SJSA1 (cell line): ENCODE measurements around the gene PPIP5K2. TPM values are rescaled to one million over a fixed set of nuclear protein-coding genes. Genes with fewer than 3 reads are reported as not detected.
"Not testable (repeated sequence)": the region's sequence is repeated elsewhere in the genome, so short reads cannot be mapped to it uniquely, and the experiment has no call there.

ENCODE experiments used
- DNase-seq, 2 experiments: peaks; one replicate each; pipeline ENCODE4 v3.0.0-alpha.2; 2015 to 2020; ENCODE audit warnings: low spot score in 2 of 2, low read depth in 1 of 2
- H3K27ac ChIP-seq: fragments of 250-450 bp; sonication (Bioruptor Pico); 2 replicates; pipeline ENCODE4 v1.5.1; 2020; ENCODE audit warnings: mild to moderate bottlenecking, moderate library complexity
- H3K27me3 ChIP-seq: fragments of 250-450 bp; sonication (Bioruptor Pico); replicated peaks from 2 replicates; pipeline ENCODE4 v1.5.1; 2020; ENCODE audit warnings: mild to moderate bottlenecking, moderate library complexity
- H3K36me3 ChIP-seq: fragments of 250-450 bp; sonication (Bioruptor Pico); 2 replicates; pipeline ENCODE4 v1.5.1; 2020; ENCODE audit warnings: mild to moderate bottlenecking
- H3K4me1 ChIP-seq: fragments of 250-450 bp; sonication (Bioruptor Pico); replicated peaks from 2 replicates; pipeline ENCODE4 v1.6.1; 2021; ENCODE audit warnings: mild to moderate bottlenecking
- H3K4me3 ChIP-seq: fragments of 250-450 bp; sonication (Bioruptor Pico); 2 replicates; pipeline ENCODE4 v1.5.1; 2020; ENCODE audit warnings: mild to moderate bottlenecking
- H3K9me3 ChIP-seq: fragments of 250-450 bp; sonication (Bioruptor Pico); replicated peaks from 2 replicates; pipeline ENCODE4 v1.5.1; 2020; ENCODE audit warnings: mild to moderate bottlenecking
- total RNA-seq: library from RNA; depleted of rRNA; stranded (reverse); fragments of >200 nt; shearing (Covaris generic); gene quantifications from 2 replicates; pipeline ENCODE4 v1.2.3, GENCODE V29; 2014; rRNA removed

The PPIP5K2 gene
- 115 and 118 TPM in 2 replicates for total RNA-seq

- DNase-seq = peak; percentile 99 to 100
- Histone ChIP-seq H3K9me3 (no peaks in the 10 kb centered on the region), H3K27me3 (no peaks in the 10 kb centered on the region), H3K4me1 (peaks cover 17% of the 10 kb centered on the region), H3K4me3 (peak within 1 kb of the TSS; percentile 55), H3K36me3 (no peaks in the 10 kb centered on the region; the same call in 1 of the 2 replicates), H3K27ac (peak within 1 kb of the TSS; percentile 97)
These were observed at the start of gene PPIP5K2, which contains the start of gene GIN1 for GRCh38 chr5:103119765-103120606. TSS of gene PPIP5K2 (plus strand) at chr5:103120301. CDS start at chr5:103129590, 9,289 bp downstream. TSS of gene GIN1 (minus strand) at chr5:103120138. CDS start at chr5:103108707, 11,431 bp downstream.

GRCh38 chr5:103073500-103073899 is 46.6 kb upstream of the PPIP5K2 start:
- H3K27ac ChIP-seq, H3K4me1 ChIP-seq, DNase-seq, H3K9me3 ChIP-seq, H3K36me3 ChIP-seq, H3K4me3 ChIP-seq, H3K27me3 ChIP-seq: not testable (repeated sequence)

- Histone ChIP-seq H3K27me3 (no peaks in the 10 kb centered on the region), H3K36me3 (no peaks in the 10 kb centered on the region), H3K4me1 (no peaks in the 10 kb centered on the region), H3K27ac (no peak overlapping the region), H3K4me3 (no peak overlapping the region), H3K9me3 (peaks cover 13% of the 10 kb centered on the region; the same call in 1 of the 2 replicates)
- no peak for DNase-seq
These were observed 44.7 kb upstream of the PPIP5K2 start for GRCh38 chr5:103075442-103075841.

GRCh38 chr5:103079796-103080195 is 40.3 kb upstream of the PPIP5K2 start:
- no peak for DNase-seq
- no peaks in the 10 kb centered on the region for H3K27me3 ChIP-seq
- H3K36me3 ChIP-seq = no peaks in the 10 kb centered on the region
- peaks cover 13% of the 10 kb centered on the region; the same call in 1 of the 2 replicates for H3K9me3 ChIP-seq
- H3K4me1 ChIP-seq = no peaks in the 10 kb centered on the region
- H3K4me3 ChIP-seq = no peak overlapping the region
- no peak overlapping the region for H3K27ac ChIP-seq

- DNase-seq = no peak
- Histone ChIP-seq H3K27me3 (no peaks in the 10 kb centered on the region), H3K4me3 (no peak overlapping the region), H3K9me3 (no peaks in the 10 kb centered on the region), H3K4me1 (no peaks in the 10 kb centered on the region), H3K27ac (no peak overlapping the region), H3K36me3 (no peaks in the 10 kb centered on the region)
These were observed 33.6 kb upstream of the PPIP5K2 start for GRCh38 chr5:103086547-103086946.

GRCh38 chr5:103089272-103089671 is 30.8 kb upstream of the PPIP5K2 start:
- no peaks in the 10 kb centered on the region for H3K9me3 ChIP-seq
- no peaks in the 10 kb centered on the region for H3K4me1 ChIP-seq
- no peak overlapping the region for H3K4me3 ChIP-seq
- no peak for DNase-seq
- H3K36me3 ChIP-seq = no peaks in the 10 kb centered on the region; the same call in 1 of the 2 replicates
- H3K27ac ChIP-seq = no peak overlapping the region
- no peaks in the 10 kb centered on the region for H3K27me3 ChIP-seq

- Histone ChIP-seq H3K9me3 (no peaks in the 10 kb centered on the region), H3K4me3 (no peak overlapping the region), H3K27me3 (no peaks in the 10 kb centered on the region), H3K27ac (no peak overlapping the region), H3K4me1 (no peaks in the 10 kb centered on the region), H3K36me3 (no peaks in the 10 kb centered on the region; the same call in 1 of the 2 replicates)
- DNase-seq = no peak
These were observed 29.3 kb upstream of the PPIP5K2 start for GRCh38 chr5:103090791-103091190.

- H3K27ac ChIP-seq = no peak overlapping the region
- H3K27me3 ChIP-seq = no peaks in the 10 kb centered on the region
- no peak for DNase-seq
- H3K36me3 ChIP-seq = no peaks in the 10 kb centered on the region; the same call in 1 of the 2 replicates
- no peaks in the 10 kb centered on the region for H3K9me3 ChIP-seq
- no peaks in the 10 kb centered on the region for H3K4me1 ChIP-seq
- H3K4me3 ChIP-seq = no peak overlapping the region
These were observed 27.4 kb upstream of the PPIP5K2 start for GRCh38 chr5:103092676-103093075.

GRCh38 chr5:103093727-103094126 is 26.4 kb upstream of the PPIP5K2 start:
- no peak overlapping the region for H3K4me3 ChIP-seq
- no peak for DNase-seq
- H3K27me3 ChIP-seq = no peaks in the 10 kb centered on the region
- H3K9me3 ChIP-seq = no peaks in the 10 kb centered on the region
- H3K4me1 ChIP-seq = no peaks in the 10 kb centered on the region
- no peaks in the 10 kb centered on the region; the same call in 1 of the 2 replicates for H3K36me3 ChIP-seq
- H3K27ac ChIP-seq = no peak overlapping the region

GRCh38 chr5:103094737-103095136 is 25.4 kb upstream of the PPIP5K2 start:
- H3K27me3 ChIP-seq = no peaks in the 10 kb centered on the region
- no peaks in the 10 kb centered on the region for H3K9me3 ChIP-seq
- H3K4me1 ChIP-seq = no peaks in the 10 kb centered on the region
- no peak overlapping the region for H3K4me3 ChIP-seq
- DNase-seq = no peak
- no peak overlapping the region for H3K27ac ChIP-seq
- no peaks in the 10 kb centered on the region; the same call in 1 of the 2 replicates for H3K36me3 ChIP-seq

- H3K36me3 ChIP-seq = 0 out of 2 replicates have a peak, but pooled peaks cover 3% of the 10 kb centered on the region
- no peak overlapping the region for H3K27ac ChIP-seq
- no peak overlapping the region for H3K4me3 ChIP-seq
- no peaks in the 10 kb centered on the region for H3K9me3 ChIP-seq
- H3K4me1 ChIP-seq = no peaks in the 10 kb centered on the region
- H3K27me3 ChIP-seq = no peaks in the 10 kb centered on the region
- no peak for DNase-seq
These were observed 21.1 kb upstream of the PPIP5K2 start for GRCh38 chr5:103098993-103099392.

GRCh38 chr5:103101079-103101750 is 18.9 kb upstream of the PPIP5K2 start:
- Histone ChIP-seq H3K9me3 (no peaks in the 10 kb centered on the region), H3K4me1 (no peaks in the 10 kb centered on the region), H3K36me3 (0 out of 2 replicates have a peak, but pooled peaks cover 3% of the 10 kb centered on the region), H3K27ac (no peak overlapping the region), H3K4me3 (no peak overlapping the region), H3K27me3 (no peaks in the 10 kb centered on the region)
- DNase-seq = no peak

- no peaks in the 10 kb centered on the region for H3K27me3 ChIP-seq
- no peak for DNase-seq
- 0 out of 2 replicates have a peak, but pooled peaks cover 3% of the 10 kb centered on the region for H3K36me3 ChIP-seq
- H3K27ac ChIP-seq = no peak overlapping the region
- no peak overlapping the region for H3K4me3 ChIP-seq
- no peaks in the 10 kb centered on the region for H3K4me1 ChIP-seq
- no peaks in the 10 kb centered on the region for H3K9me3 ChIP-seq
These were observed 17.9 kb upstream of the PPIP5K2 start for GRCh38 chr5:103102234-103102633.

GRCh38 chr5:103108086-103108485 is 12.0 kb upstream of the PPIP5K2 start:
- H3K27me3 ChIP-seq = no peaks in the 10 kb centered on the region
- DNase-seq = no peak
- H3K9me3 ChIP-seq = no peaks in the 10 kb centered on the region
- H3K36me3 ChIP-seq = no peaks in the 10 kb centered on the region
- H3K4me3 ChIP-seq = no peak overlapping the region
- no peak overlapping the region for H3K27ac ChIP-seq
- H3K4me1 ChIP-seq = no peaks in the 10 kb centered on the region
